NCI-H748 (cell line): ENCODE measurements around the gene MYLIP.

Source experiments
- DNase-seq: peaks from one replicate; lab custom pipeline; 2025; ENCODE audit not compliant: unreplicated experiment; lab: John Stamatoyannopoulos, UW

MYLIP gene

GRCh38 chr6:16137451-16137801, 8.5 kb downstream of the MYLIP start:
- DNase-seq, result no peak

- DNase-seq, result no peak
These were observed 10.7 kb downstream of the MYLIP start for GRCh38 chr6:16139556-16139955.

- DNase-seq, result no peak
These were observed 11.7 kb downstream of the MYLIP start for GRCh38 chr6:16140607-16141006.

- DNase-seq, result no peak
These were observed 12.6 kb downstream of the MYLIP start for GRCh38 chr6:16141514-16141913.

- DNase-seq, result no peak
These were observed 16.2 kb downstream of the MYLIP start for GRCh38 chr6:16145038-16145437.

- DNase-seq, result peak; percentile 76
These were observed 17.1 kb downstream of the MYLIP start for GRCh38 chr6:16146028-16146427.

GRCh38 chr6:16146527-16146955, 17.7 kb downstream of the MYLIP start:
- peak; percentile 100 for DNase-seq

- no peak for DNase-seq
These were observed 19.6 kb downstream of the MYLIP start for GRCh38 chr6:16148498-16148897.

- no peak for DNase-seq
These were observed 20.4 kb downstream of the MYLIP start for GRCh38 chr6:16149305-16149704.

- DNase-seq, result no peak
These were observed 21.2 kb downstream of the MYLIP start for GRCh38 chr6:16150098-16150497.

GRCh38 chr6:16153211-16153820, 24.4 kb downstream of the MYLIP start:
- DNase-seq, result no peak

- no peak for DNase-seq
These were observed 26.0 kb downstream of the MYLIP start for GRCh38 chr6:16154904-16155303.

GRCh38 chr6:16157492-16157891, 28.6 kb downstream of the MYLIP start:
- no peak for DNase-seq

GRCh38 chr6:16157909-16158308, 29.0 kb downstream of the MYLIP start:
- DNase-seq, result peak; percentile 90

GRCh38 chr6:16158943-16159557, 30.2 kb downstream of the MYLIP start:
- no peak for DNase-seq

GRCh38 chr6:16160794-16161193, 31.9 kb downstream of the MYLIP start:
- no peak for DNase-seq

- DNase-seq, result no peak
These were observed 33.1 kb downstream of the MYLIP start for GRCh38 chr6:16162003-16162402.

GRCh38 chr6:16163066-16163465, 34.2 kb downstream of the MYLIP start:
- peak; percentile 98 for DNase-seq

- no peak for DNase-seq
These were observed 34.8 kb downstream of the MYLIP start for GRCh38 chr6:16163535-16164300.

GRCh38 chr6:16165641-16166040, 36.8 kb downstream of the MYLIP start:
- no peak for DNase-seq

GRCh38 chr6:16166871-16167608, 38.2 kb downstream of the MYLIP start:
- DNase-seq, result no peak

- DNase-seq, result no peak
These were observed 39.2 kb downstream of the MYLIP start for GRCh38 chr6:16168121-16168520.
